SK-N-SH treated with all-trans-retinoic acid at 6 μM for 48 hours (cell line): ENCODE measurements around the gene NRSN2.
"Not testable (repeated sequence)": the region's sequence is repeated elsewhere in the genome, so short reads cannot be mapped to it uniquely, and the experiment has no call there.

Experiments
- ATAC-seq: fragments of 200-7000 bp; cut with Tn5 transposase; 3 replicates; pipeline ENCODE4 v1.9.1; 2020; ENCODE audit warnings: mild to moderate bottlenecking, moderate library complexity
- BACH2 ChIP-seq: fragments of 250-450 bp; sonication (Bioruptor Pico); IDR thresholded peaks from 2 replicates; pipeline ENCODE4 v1.9.0; 2021; ENCODE audit warnings: mild to moderate bottlenecking, borderline replicate concordance
- GLIS3 ChIP-seq: fragments of 250-450 bp; sonication (Bioruptor Pico); IDR thresholded peaks from 2 replicates; pipeline ENCODE4 v1.5.0; 2020; ENCODE audit warnings: mild to moderate bottlenecking, moderate library complexity
- OSR1 ChIP-seq: fragments of 250-450 bp; sonication (Bioruptor Pico); IDR thresholded peaks from 2 replicates; pipeline ENCODE4 v1.8.0; 2022; ENCODE audit warnings: moderate library complexity, mild to moderate bottlenecking, inconsistent platforms
- RARB ChIP-seq: fragments of 250-450 bp; sonication (Bioruptor Pico); IDR thresholded peaks from 2 replicates; pipeline ENCODE4 v1.8.0; 2021; ENCODE audit warnings: mild to moderate bottlenecking, moderate library complexity
- SNAI2 ChIP-seq: fragments of 250-450 bp; sonication (Bioruptor Pico); IDR thresholded peaks from 2 replicates; pipeline ENCODE4 v1.5.0; 2020; ENCODE audit warnings: mild to moderate bottlenecking, moderate library complexity
- TCF4 ChIP-seq: fragments of 250-450 bp; sonication (Bioruptor Pico); IDR thresholded peaks from 2 replicates; pipeline ENCODE4 v1.8.0; 2021; ENCODE audit warnings: mild to moderate bottlenecking, moderate library complexity, borderline replicate concordance
- ZC3H10 ChIP-seq: fragments of 250-450 bp; sonication (Bioruptor Pico); IDR thresholded peaks from 2 replicates; pipeline ENCODE4 v1.5.1; 2021; ENCODE audit warnings: mild to moderate bottlenecking, moderate library complexity
- ZFP3 ChIP-seq: fragments of 250-450 bp; sonication (Bioruptor Pico); IDR thresholded peaks from 2 replicates; pipeline ENCODE4 v1.5.0; 2020; ENCODE audit warnings: mild to moderate bottlenecking, moderate library complexity
- ZFP30 ChIP-seq: fragments of 450-650 bp; formaldehyde crosslinking; IDR thresholded peaks from 2 replicates; pipeline ENCODE4 v1.5.0; 2022; ENCODE audit warnings: mild to moderate bottlenecking, moderate library complexity
- ZNF565 ChIP-seq: fragments of 450-650 bp; formaldehyde crosslinking; conservative IDR thresholded peaks from 2 replicates; pipeline ENCODE4 v1.5.0; 2020; ENCODE audit warnings: low read depth, mild to moderate bottlenecking, moderate library complexity
- ZNF8 ChIP-seq: fragments of 450-650 bp; formaldehyde crosslinking; IDR thresholded peaks from 2 replicates; pipeline ENCODE4 v1.5.0; 2020; ENCODE audit warnings: mild to moderate bottlenecking, moderate library complexity
- TF ChIP-seq, protein P1 (sequence below): fragments of 250-450 bp; sonication (Bioruptor Pico); IDR thresholded peaks from 2 replicates; pipeline ENCODE4 v1.8.0; 2020; ENCODE audit warnings: mild to moderate bottlenecking, moderate library complexity, borderline replicate concordance
- TF ChIP-seq, protein P2 (sequence below): fragments of 250-450 bp; sonication (Bioruptor Pico); IDR thresholded peaks from 2 replicates; pipeline ENCODE4 v1.5.0; 2020; ENCODE audit warnings: mild to moderate bottlenecking, moderate library complexity
- TF ChIP-seq, protein P3 (sequence below): fragments of 250-450 bp; sonication (Bioruptor Pico); IDR thresholded peaks from 2 replicates; pipeline ENCODE4 v1.5.1; 2020; ENCODE audit warnings: low read depth, mild to moderate bottlenecking, moderate library complexity

NRSN2 gene

DNA sequence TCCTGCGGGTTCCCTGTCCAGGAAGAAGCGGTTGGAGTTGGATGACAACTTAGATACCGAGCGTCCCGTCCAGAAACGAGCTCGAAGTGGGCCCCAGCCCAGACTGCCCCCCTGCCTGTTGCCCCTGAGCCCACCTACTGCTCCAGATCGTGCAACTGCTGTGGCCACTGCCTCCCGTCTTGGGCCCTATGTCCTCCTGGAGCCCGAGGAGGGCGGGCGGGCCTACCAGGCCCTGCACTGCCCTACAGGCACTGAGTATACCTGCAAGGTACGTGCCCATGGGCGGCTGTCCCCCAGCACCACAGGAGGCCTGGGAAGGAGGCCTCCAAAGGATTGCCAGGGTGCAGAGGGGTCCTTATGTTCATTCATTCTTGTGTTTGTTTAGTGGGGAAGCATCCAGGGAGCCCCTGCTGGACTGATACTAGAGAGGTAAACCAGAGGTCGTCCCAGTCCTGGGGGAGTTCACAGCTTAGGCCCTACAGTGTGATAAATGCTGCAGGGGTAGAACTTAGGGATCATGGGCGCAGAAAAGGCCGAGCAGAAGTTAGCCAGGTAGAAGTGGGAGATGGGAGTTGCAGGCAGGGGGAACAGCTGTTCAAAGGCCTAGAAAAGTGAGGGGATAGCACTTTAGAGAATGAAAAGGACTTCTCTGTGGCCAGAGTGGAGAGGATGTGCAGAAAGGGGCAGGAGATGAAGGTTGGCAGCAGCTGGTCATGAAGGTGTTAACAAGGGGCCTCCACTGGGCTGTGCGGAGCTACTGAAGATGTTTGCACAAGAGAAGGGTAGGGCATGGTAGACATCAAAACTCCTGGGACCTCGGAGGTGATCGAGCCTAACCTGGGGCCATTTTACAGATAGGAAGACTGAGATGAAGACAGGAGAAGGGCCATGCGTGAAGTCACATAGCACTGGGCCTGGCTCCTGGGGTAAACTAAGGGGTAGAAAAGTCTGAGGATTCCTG, 41.4 kb downstream of the NRSN2 start:
- no peak for ATAC-seq
- TF ChIP-seq ZC3H10 (CRISPR knock-in tag), result no peak
- no peak for TF ChIP-seq ZNF8
- TF ChIP-seq ZFP3 (CRISPR knock-in tag), result no peak
- no peak for TF ChIP-seq ZNF565 (CRISPR knock-in tag)

DNA sequence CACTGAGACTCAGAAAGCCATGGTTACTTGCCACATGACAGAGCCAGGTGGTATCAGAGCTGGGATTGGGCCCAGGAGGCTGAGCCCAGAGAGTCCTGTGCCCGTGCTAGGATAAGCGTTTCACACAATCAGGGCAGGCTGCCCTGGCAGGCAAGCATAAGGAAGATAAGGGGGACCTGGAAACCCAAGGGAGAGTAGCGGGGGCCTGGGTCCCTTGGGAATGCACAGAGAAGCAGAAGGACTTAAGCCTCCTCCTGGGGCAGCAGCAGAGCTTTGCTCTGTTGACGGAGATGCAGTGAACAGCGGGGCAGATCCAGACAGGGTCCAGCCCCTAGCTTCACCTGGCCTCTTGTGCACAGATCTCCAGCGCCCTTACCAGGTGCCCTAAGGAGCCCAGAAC, 42.3 kb downstream of the NRSN2 start:
- no peak for ATAC-seq
- no peak for TF ChIP-seq ZNF565 (CRISPR knock-in tag)
- TF ChIP-seq, protein P1, sequence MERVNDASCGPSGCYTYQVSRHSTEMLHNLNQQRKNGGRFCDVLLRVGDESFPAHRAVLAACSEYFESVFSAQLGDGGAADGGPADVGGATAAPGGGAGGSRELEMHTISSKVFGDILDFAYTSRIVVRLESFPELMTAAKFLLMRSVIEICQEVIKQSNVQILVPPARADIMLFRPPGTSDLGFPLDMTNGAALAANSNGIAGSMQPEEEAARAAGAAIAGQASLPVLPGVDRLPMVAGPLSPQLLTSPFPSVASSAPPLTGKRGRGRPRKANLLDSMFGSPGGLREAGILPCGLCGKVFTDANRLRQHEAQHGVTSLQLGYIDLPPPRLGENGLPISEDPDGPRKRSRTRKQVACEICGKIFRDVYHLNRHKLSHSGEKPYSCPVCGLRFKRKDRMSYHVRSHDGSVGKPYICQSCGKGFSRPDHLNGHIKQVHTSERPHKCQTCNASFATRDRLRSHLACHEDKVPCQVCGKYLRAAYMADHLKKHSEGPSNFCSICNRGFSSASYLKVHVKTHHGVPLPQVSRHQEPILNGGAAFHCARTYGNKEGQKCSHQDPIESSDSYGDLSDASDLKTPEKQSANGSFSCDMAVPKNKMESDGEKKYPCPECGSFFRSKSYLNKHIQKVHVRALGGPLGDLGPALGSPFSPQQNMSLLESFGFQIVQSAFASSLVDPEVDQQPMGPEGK, result no peak
- no peak for TF ChIP-seq ZFP30 (CRISPR knock-in tag)
- TF ChIP-seq, protein P2, sequence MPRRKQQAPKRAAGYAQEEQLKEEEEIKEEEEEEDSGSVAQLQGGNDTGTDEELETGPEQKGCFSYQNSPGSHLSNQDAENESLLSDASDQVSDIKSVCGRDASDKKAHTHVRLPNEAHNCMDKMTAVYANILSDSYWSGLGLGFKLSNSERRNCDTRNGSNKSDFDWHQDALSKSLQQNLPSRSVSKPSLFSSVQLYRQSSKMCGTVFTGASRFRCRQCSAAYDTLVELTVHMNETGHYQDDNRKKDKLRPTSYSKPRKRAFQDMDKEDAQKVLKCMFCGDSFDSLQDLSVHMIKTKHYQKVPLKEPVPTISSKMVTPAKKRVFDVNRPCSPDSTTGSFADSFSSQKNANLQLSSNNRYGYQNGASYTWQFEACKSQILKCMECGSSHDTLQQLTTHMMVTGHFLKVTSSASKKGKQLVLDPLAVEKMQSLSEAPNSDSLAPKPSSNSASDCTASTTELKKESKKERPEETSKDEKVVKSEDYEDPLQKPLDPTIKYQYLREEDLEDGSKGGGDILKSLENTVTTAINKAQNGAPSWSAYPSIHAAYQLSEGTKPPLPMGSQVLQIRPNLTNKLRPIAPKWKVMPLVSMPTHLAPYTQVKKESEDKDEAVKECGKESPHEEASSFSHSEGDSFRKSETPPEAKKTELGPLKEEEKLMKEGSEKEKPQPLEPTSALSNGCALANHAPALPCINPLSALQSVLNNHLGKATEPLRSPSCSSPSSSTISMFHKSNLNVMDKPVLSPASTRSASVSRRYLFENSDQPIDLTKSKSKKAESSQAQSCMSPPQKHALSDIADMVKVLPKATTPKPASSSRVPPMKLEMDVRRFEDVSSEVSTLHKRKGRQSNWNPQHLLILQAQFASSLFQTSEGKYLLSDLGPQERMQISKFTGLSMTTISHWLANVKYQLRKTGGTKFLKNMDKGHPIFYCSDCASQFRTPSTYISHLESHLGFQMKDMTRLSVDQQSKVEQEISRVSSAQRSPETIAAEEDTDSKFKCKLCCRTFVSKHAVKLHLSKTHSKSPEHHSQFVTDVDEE, result no peak
- TF ChIP-seq TCF4, result no peak
- TF ChIP-seq GLIS3 (CRISPR knock-in tag), result no peak
- TF ChIP-seq RARB (CRISPR knock-in tag), result no peak
- no peak for TF ChIP-seq BACH2 (CRISPR knock-in tag)
- TF ChIP-seq ZC3H10 (CRISPR knock-in tag), result no peak

DNA sequence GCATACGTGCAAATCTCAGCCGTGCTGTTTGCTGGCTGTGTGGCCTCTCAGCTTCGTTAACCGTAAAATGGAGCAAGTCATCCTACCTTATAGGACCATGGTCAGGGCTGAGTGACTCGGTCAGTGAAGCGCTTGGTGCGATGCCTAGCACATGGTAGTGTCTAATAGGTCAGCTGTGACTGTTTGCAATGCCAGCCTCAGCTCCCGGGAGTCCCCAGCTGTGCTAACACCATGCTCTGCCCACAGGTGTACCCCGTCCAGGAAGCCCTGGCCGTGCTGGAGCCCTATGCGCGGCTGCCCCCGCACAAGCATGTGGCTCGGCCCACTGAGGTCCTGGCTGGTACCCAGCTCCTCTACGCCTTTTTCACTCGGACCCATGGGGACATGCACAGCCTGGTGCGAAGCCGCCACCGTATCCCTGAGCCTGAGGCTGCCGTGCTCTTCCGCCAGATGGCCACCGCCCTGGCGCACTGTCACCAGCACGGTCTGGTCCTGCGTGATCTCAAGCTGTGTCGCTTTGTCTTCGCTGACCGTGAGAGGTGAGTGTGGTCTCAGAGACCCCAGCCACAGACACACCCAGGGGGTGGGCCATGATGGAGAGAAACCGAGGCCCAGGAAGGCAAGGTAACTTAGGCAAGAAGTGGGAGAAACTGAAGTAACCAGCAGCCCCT, 44.3 kb downstream of the NRSN2 start:
- TF ChIP-seq ZNF565 (CRISPR knock-in tag), result no peak
- TF ChIP-seq, protein P1, result no peak
- TF ChIP-seq TCF4, result no peak
- no peak for TF ChIP-seq ZC3H10 (CRISPR knock-in tag)
- no peak for TF ChIP-seq SNAI2 (CRISPR knock-in tag)
- TF ChIP-seq ZFP3 (CRISPR knock-in tag), result no peak
- TF ChIP-seq GLIS3 (CRISPR knock-in tag), result no peak
- TF ChIP-seq, protein P3, sequence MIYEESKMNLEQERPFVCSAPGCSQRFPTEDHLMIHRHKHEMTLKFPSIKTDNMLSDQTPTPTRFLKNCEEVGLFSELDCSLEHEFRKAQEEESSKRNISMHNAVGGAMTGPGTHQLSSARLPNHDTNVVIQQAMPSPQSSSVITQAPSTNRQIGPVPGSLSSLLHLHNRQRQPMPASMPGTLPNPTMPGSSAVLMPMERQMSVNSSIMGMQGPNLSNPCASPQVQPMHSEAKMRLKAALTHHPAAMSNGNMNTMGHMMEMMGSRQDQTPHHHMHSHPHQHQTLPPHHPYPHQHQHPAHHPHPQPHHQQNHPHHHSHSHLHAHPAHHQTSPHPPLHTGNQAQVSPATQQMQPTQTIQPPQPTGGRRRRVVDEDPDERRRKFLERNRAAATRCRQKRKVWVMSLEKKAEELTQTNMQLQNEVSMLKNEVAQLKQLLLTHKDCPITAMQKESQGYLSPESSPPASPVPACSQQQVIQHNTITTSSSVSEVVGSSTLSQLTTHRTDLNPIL (CRISPR knock-in tag), result no peak
- TF ChIP-seq OSR1 (CRISPR knock-in tag), result no peak
- no peak for ATAC-seq

DNA sequence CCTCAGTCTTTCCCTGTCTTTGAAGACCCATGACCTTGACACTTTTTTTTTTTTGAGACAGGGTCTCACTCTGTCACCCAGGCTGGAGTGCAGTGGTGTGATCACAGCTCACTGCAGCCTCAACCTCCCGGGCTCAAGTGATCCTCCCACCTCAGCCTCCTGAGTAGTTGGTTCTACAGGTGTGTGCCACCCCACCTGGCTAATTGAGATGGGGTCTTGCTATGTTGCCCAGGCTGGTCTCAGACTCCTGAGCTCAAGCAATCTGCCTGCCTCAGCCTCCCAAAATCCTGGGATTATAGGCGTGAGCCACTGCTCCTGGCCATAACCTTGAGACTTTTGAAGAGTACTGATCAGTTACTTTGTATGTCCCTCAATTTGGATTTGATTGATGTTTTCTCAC, 46.4 kb downstream of the NRSN2 start:
- not testable (repeated sequence) for ATAC-seq

DNA sequence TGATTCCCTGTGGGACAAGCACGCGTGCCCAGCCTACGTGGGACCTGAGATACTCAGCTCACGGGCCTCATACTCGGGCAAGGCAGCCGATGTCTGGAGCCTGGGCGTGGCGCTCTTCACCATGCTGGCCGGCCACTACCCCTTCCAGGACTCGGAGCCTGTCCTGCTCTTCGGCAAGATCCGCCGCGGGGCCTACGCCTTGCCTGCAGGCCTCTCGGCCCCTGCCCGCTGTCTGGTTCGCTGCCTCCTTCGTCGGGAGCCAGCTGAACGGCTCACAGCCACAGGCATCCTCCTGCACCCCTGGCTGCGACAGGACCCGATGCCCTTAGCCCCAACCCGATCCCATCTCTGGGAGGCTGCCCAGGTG, 49.3 kb downstream of the NRSN2 start:
- no peak for ATAC-seq
- TF ChIP-seq RARB (CRISPR knock-in tag), result no peak
